Measurements from ENCODE around the gene DELE1.
A peak's percentile ranks its signal among the peaks of the same experiment; 100 is the strongest.

The DELE1 gene

DNA sequence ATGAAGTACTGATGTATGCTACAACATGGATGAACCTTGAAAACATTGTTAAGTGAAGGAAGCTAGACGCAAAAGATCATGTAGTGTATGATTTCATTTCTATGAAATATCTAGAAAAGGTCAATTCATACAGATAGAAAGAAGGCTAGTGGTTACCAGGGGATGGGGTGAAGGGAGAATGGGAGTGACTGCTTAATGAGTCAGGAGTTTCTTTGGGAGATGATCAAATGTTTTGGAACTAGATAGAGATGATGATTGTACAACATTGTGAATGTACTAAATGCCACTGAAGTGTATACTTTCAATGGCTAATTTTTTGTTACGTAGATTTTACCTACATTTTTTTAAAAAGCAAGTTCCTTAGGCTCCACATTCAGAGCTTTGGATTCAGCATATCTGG lies 14.9 kb upstream of the DELE1 start:
- TF ChIP-seq, protein P1, sequence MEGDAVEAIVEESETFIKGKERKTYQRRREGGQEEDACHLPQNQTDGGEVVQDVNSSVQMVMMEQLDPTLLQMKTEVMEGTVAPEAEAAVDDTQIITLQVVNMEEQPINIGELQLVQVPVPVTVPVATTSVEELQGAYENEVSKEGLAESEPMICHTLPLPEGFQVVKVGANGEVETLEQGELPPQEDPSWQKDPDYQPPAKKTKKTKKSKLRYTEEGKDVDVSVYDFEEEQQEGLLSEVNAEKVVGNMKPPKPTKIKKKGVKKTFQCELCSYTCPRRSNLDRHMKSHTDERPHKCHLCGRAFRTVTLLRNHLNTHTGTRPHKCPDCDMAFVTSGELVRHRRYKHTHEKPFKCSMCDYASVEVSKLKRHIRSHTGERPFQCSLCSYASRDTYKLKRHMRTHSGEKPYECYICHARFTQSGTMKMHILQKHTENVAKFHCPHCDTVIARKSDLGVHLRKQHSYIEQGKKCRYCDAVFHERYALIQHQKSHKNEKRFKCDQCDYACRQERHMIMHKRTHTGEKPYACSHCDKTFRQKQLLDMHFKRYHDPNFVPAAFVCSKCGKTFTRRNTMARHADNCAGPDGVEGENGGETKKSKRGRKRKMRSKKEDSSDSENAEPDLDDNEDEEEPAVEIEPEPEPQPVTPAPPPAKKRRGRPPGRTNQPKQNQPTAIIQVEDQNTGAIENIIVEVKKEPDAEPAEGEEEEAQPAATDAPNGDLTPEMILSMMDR (IDR thresholded peaks at IDR 0.05; ENCODE audit: borderline replicate concordance, insufficient read depth, low read depth, low read length), result no peak

DNA sequence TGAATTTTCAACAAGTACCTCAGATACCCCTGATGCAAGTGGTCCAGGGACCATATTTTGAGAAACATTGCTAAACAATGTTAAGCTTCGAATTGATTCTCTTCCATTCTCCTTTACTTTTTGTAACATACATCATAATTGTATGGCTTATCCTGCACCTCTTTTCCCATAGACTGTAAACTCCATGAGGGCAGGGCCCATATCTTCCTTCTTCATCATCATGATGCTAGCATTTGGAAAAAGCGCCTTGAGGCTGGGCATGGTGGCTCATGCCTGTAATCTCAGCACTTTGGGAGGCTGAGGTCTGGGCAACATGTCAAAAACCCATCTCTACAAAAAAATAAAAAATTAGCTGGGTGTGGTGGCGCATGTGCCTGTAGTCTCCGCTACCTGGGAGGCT lies 14.5 kb upstream of the DELE1 start:
- TF ChIP-seq, protein P1 (IDR thresholded peaks at IDR 0.05; ENCODE audit: borderline replicate concordance, insufficient read depth, low read depth, low read length), result no peak
- no peak overlapping the region for H3K4me3 ChIP-seq (ENCODE audit: low read depth, low read length)

More for the DNA sequence above, 14.9 kb upstream of the DELE1 start:
- H3K4me3 ChIP-seq (ENCODE audit: low read depth, low read length), result no peak overlapping the region

DNA sequence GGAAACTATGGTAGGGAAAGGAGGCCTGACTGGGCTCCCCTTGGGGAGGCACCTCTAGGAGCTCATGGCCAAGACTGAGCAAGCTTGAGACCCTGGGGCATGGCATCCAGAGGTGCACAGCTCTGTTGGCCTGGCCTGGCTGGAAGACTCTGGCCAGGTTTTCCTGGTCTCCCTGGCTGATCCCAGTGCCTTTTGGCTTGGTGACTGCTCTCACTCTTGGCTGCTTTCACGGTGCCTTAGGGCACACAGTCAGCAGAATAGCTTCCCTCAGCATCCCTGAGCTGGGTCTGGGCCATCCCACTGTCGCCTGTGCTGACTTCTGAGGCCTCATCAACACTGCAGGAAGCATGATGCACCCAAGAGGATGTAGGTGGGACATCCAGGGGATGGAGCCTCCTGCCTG lies 13.4 kb upstream of the DELE1 start:
- no peak overlapping the region for H3K4me3 ChIP-seq (ENCODE audit: low read depth, low read length)
- TF ChIP-seq, protein P1 (IDR thresholded peaks at IDR 0.05; ENCODE audit: borderline replicate concordance, insufficient read depth, low read depth, low read length), result no peak

DNA sequence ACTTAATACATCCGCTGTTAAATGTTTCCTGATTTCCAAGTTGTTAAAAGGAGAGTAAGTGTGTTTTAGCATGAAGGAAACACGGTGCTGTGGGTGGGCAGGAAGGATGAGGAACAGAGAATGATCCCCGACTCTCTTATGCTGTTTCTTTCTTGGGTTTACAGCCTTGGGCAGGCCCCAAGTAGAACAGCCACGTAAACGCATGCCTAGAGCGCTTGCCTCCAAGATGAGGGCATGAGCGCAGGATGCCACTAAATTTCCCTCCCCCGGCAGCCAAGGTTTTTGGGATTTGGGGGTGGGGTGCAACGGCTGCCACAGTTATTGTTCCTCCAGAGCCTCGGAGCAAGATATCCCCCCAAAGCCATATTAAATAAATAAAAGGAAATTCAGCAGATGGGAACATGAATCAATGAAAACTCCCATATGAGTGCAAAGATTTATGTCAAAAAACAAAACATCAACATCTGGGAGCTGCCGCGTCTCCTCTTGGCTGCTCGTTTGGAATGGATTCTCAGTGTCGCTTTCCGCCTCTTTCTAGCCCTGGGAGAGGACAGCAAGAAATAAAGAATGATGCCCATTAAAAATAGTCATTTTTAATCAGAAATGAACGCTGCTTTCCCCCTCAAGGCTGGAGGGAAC lies 10.0 kb upstream of the DELE1 start:
- peak overlapping the region; percentile 31 for H3K4me3 ChIP-seq (ENCODE audit: low read depth, low read length)
- TF ChIP-seq, protein P1 (IDR thresholded peaks at IDR 0.05; ENCODE audit: borderline replicate concordance, insufficient read depth, low read depth, low read length), result no peak

DNA sequence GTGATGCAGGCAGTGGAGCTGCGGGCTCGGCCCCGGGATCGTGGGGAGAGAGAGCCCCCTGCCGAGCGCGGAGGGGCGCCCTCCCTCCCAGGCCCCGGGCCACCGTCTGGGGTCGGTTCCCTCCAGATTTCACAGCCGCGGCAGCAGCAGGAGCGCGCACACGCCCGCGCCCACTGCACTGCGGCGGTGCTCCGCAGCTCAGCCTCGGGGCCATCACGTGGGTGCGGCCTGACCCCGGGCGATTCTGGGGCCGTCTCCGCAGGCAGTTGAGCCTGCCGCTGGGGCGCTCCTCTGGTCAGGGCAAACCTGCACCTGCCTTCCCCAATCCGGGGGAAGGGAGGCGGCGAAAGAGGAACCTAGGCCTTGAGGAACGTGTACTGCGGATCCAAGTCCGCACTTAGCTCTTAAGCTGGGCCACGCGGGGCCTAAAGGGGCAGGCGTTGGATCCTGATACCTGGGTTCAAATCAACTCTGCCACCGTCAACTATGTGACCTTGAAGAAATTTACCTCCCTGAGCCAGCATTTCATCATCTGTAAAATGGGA lies 9.4 kb upstream of the DELE1 start:
- TF ChIP-seq, protein P1 (IDR thresholded peaks at IDR 0.05; ENCODE audit: borderline replicate concordance, insufficient read depth, low read depth, low read length), result 0 out of 2 replicates have a peak, but pooled peaks have one; percentile 19
- peak overlapping the region; percentile 31 for H3K4me3 ChIP-seq (ENCODE audit: low read depth, low read length)

DNA sequence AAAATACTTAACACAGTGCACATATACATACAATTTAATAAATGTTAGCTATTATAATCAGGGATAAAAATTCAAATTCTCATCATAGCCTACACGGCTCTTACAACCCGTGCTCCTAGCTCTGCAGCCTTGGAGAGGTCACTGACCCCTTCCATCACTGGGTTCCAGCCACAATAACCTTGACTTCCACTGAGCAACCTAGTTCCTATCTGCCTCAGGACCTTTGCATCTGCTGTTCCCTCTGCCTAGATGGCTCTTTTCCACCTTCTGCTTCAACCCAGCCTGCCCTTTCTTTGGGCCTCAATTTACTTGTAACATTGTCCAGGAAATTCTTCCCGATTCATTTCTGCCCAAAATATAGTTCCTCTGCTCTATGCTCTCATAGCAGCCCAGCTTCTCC lies 8.9 kb upstream of the DELE1 start:
- TF ChIP-seq, protein P1 (IDR thresholded peaks at IDR 0.05; ENCODE audit: borderline replicate concordance, insufficient read depth, low read depth, low read length), result no peak
- no peak overlapping the region for H3K4me3 ChIP-seq (ENCODE audit: low read depth, low read length)

DNA sequence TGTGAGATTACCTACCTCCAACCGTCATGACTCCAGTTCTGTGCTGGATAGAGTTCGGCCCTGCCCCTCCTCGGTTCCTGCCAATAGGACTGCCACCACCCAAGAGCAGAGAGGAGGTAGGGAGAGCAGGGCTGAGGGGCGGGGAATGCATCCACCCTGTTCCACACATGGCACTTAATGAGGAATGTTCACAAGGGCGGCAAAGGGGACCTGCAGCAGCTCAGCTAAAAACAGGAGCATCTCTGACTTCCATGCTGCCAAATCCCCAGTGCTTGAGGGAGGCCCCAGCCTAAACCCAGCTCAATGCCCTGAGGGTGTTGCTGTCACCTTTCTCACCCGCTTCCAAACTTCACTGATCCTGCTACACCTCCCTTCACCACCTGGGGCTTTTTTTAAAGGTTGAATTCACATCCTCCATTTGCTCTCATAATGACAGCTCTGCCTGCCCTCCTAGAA lies 7.8 kb upstream of the DELE1 start:
- TF ChIP-seq, protein P1 (IDR thresholded peaks at IDR 0.05; ENCODE audit: borderline replicate concordance, insufficient read depth, low read depth, low read length), result 0 out of 2 replicates have a peak, but pooled peaks have one; percentile 1
- H3K4me3 ChIP-seq (ENCODE audit: low read depth, low read length), result no peak overlapping the region

Measured in GM12875 (cell line).